ENCODE measurements around the gene FBXO44.

DNA sequence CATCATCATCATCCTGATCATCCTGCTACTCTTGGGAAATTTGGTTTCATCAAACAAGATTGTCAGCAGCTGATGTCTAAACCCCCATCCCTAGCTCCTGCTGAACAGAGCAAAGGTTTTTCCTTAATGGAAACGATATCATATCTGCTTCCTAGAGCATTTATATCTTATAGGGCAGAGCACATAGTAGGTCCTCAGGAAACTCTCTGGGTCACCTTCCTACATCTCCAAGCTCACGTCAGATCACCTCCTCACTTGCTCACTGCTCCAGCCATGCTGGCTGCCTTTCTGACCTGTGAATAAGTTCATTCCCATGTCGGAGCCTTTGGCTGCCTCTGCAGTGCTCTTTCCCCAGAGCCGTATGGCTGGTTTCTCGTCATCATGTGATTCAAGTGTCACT, 10.9 kb upstream of the FBXO44 start:
- TF ChIP-seq CTCF (IDR thresholded peaks at IDR 0.05; ENCODE audit: low read depth, low read length) (no peak), EZH2phosphoT487 (IDR thresholded peaks at IDR 0.05; ENCODE audit: low read depth) (no peak)
